Measurements from ENCODE around the gene NXN.

DNA sequence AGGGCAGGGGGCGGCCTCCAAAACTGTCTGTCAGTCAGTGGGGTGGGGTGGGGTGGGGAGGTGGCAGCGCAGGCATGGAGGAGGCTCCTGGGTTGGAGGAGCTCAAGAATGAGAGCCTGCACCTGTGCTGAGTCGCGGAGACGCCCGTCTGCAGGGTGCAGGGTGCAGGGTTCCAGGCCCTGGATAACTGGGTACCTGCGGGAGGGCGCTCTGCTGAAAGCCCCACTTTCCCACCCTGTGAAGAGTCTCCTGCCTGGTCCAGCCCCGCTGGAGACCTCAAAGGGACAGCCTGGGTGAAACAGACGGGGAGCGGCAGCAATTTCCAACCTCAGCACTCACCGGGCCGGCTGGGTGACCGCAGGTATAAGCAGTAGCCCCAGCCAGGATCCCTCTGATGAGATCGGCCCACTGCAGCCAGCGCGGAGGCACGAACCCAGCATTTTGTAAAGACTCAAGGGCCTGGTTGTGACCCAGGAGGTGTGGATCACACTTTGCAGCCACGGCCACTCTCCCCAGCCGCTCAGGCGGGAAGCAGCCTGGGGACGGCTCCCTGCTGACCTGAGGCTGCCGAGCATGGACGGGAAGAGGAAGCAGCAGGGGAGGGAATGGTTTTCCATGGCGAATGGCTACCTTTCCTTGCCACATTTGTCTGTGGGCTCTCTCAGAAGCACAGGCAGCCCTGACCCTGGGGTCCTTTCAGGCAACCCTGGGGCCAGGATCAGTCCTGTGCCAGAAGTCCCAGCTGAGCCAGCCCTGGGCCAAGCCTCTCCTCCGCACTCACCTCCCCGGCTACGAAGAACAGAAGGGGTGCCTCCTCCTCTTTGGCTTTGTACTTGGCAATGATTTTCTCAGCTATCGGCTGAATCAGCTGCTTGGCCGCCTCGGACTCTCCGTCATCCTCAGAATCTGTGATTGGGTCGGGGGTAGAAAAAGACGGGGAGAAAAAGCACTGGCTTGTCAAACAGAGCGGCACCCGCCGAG is 176.4 kb downstream of the NXN start:
- TF ChIP-seq, protein P1, sequence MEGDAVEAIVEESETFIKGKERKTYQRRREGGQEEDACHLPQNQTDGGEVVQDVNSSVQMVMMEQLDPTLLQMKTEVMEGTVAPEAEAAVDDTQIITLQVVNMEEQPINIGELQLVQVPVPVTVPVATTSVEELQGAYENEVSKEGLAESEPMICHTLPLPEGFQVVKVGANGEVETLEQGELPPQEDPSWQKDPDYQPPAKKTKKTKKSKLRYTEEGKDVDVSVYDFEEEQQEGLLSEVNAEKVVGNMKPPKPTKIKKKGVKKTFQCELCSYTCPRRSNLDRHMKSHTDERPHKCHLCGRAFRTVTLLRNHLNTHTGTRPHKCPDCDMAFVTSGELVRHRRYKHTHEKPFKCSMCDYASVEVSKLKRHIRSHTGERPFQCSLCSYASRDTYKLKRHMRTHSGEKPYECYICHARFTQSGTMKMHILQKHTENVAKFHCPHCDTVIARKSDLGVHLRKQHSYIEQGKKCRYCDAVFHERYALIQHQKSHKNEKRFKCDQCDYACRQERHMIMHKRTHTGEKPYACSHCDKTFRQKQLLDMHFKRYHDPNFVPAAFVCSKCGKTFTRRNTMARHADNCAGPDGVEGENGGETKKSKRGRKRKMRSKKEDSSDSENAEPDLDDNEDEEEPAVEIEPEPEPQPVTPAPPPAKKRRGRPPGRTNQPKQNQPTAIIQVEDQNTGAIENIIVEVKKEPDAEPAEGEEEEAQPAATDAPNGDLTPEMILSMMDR (conservative IDR thresholded peaks at IDR 0.05; ENCODE audit: low read depth, low read length): no peak
- TF ChIP-seq EZH2 (IDR thresholded peaks at IDR 0.05; ENCODE audit: borderline replicate concordance, low read depth, low read length, poor library complexity, severe bottlenecking): no peak

Measured in A673 (cell line).